Stimulated activated CD4-positive, alpha-beta T cell treated with anti-CD3 and anti-CD28 coated beads, TNF-alpha, amount 100 ng/mL, for 4 hours (primary cell): ENCODE measurements around the gene XRCC4.
"Not testable (repeated sequence)": the region's sequence is repeated elsewhere in the genome, so short reads cannot be mapped to it uniquely, and the experiment has no call there.

Experiments used
- DNase-seq, 3 experiments: peaks; one replicate each; pipeline ENCODE4 v3.0.0-alpha.2; 2020; ENCODE audit warnings: low read depth in 3 of 3

XRCC4 gene

GRCh38 chr5:83179966-83180365 is 102.6 kb downstream of the XRCC4 start:
- no peak for DNase-seq

GRCh38 chr5:83184534-83184933 is 107.2 kb downstream of the XRCC4 start:
- no peak for DNase-seq

GRCh38 chr5:83192947-83193346 is 115.6 kb downstream of the XRCC4 start:
- DNase-seq = no peak

GRCh38 chr5:83197326-83197967 is 120.1 kb downstream of the XRCC4 start:
- no peak for DNase-seq

- no peak for DNase-seq
These were observed 121.8 kb downstream of the XRCC4 start for GRCh38 chr5:83199126-83199525.

- DNase-seq = no peak
These were observed 127.3 kb downstream of the XRCC4 start for GRCh38 chr5:83204651-83205050.

- DNase-seq = no peak
These were observed 132.6 kb downstream of the XRCC4 start for GRCh38 chr5:83209963-83210362.

GRCh38 chr5:83219077-83219476 is 141.7 kb downstream of the XRCC4 start:
- DNase-seq = no peak

- no peak for DNase-seq
These were observed 142.1 kb downstream of the XRCC4 start for GRCh38 chr5:83219495-83219894.

- no peak for DNase-seq
These were observed 143.0 kb downstream of the XRCC4 start for GRCh38 chr5:83220331-83220730.

GRCh38 chr5:83222906-83223305 is 145.6 kb downstream of the XRCC4 start:
- no peak for DNase-seq

GRCh38 chr5:83227611-83228010 is 150.3 kb downstream of the XRCC4 start:
- DNase-seq = no peak

GRCh38 chr5:83230511-83230910 is 153.2 kb downstream of the XRCC4 start:
- no peak for DNase-seq

- DNase-seq = no peak
These were observed 167.2 kb downstream of the XRCC4 start for GRCh38 chr5:83244516-83244915.

GRCh38 chr5:83245037-83245436 is 167.7 kb downstream of the XRCC4 start:
- no peak for DNase-seq

- no peak for DNase-seq
These were observed 168.7 kb downstream of the XRCC4 start for GRCh38 chr5:83246071-83246470.

- DNase-seq = no peak
These were observed 171.8 kb downstream of the XRCC4 start for GRCh38 chr5:83249156-83249555.

GRCh38 chr5:83251849-83252248 is 174.5 kb downstream of the XRCC4 start:
- no peak for DNase-seq

- DNase-seq = no peak
These were observed 176.4 kb downstream of the XRCC4 start for GRCh38 chr5:83253720-83254119.

GRCh38 chr5:83255268-83255667 is 177.9 kb downstream of the XRCC4 start:
- no peak for DNase-seq

- no peak for DNase-seq
These were observed 178.9 kb downstream of the XRCC4 start for GRCh38 chr5:83256091-83256780.

- not testable (repeated sequence) for DNase-seq
These were observed 180.3 kb downstream of the XRCC4 start for GRCh38 chr5:83257684-83258083.

GRCh38 chr5:83265318-83265717 is 188.0 kb downstream of the XRCC4 start:
- no peak for DNase-seq

GRCh38 chr5:83270311-83270710 is 193.0 kb downstream of the XRCC4 start:
- no peak for DNase-seq
